Fibroblast of the aortic adventitia (primary cell): ENCODE data around the gene FRZB. TPM values are rescaled to one million over a fixed set of nuclear protein-coding genes. Genes with fewer than 3 reads are reported as not detected.

ENCODE experiments used
- DNase-seq: peaks from one replicate; pipeline ENCODE4 v3.0.0-alpha.2; 2010; ENCODE audit warnings: low read depth
- H3K4me3 ChIP-seq: 2 replicates; pipeline ENCODE4 v1.5.1; 2011; ENCODE audit warnings: low read depth, mild to moderate bottlenecking, control low read depth, low read length, moderate library complexity
- total RNA-seq: library from RNA; depleted of rRNA; stranded (reverse); fragments of >200 nt; gene quantifications from 2 replicates; pipeline ENCODE4 v1.2.3, GENCODE V29; 2012; ENCODE audit warnings: low replicate concordance
- TF ChIP-seq, protein P1 (sequence below): IDR thresholded peaks from 2 replicates; pipeline ENCODE4 v1.5.1; 2011; ENCODE audit warnings: mild to moderate bottlenecking, low read length, control low read depth, inconsistent platforms; ENCODE audit not compliant: insufficient read depth

Gene FRZB
- total RNA-seq, 1 donor = 0.18 TPM

DNA sequence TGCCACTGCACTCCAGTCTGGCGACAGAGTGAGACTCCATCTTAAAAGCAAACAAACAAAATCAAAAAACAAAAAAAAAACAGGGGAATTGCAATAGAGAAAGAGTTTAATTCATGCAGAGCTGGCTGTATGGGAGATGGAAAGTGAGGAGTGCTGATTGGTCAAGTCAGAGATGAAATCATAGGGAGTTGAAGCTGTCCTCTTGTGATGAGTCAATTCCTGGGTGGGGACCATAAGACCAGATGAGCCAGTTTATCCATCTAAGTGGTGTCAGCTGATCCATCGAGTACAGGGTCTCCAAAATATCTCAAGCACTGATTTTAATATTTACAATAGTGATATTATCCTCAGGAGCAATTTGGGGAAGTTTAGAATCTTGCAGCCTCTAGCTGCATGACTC is 45.3 kb downstream of the FRZB start:
- DNase-seq = no peak
- TF ChIP-seq, protein P1, sequence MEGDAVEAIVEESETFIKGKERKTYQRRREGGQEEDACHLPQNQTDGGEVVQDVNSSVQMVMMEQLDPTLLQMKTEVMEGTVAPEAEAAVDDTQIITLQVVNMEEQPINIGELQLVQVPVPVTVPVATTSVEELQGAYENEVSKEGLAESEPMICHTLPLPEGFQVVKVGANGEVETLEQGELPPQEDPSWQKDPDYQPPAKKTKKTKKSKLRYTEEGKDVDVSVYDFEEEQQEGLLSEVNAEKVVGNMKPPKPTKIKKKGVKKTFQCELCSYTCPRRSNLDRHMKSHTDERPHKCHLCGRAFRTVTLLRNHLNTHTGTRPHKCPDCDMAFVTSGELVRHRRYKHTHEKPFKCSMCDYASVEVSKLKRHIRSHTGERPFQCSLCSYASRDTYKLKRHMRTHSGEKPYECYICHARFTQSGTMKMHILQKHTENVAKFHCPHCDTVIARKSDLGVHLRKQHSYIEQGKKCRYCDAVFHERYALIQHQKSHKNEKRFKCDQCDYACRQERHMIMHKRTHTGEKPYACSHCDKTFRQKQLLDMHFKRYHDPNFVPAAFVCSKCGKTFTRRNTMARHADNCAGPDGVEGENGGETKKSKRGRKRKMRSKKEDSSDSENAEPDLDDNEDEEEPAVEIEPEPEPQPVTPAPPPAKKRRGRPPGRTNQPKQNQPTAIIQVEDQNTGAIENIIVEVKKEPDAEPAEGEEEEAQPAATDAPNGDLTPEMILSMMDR = no peak
- H3K4me3 ChIP-seq = no peak overlapping the region

DNA sequence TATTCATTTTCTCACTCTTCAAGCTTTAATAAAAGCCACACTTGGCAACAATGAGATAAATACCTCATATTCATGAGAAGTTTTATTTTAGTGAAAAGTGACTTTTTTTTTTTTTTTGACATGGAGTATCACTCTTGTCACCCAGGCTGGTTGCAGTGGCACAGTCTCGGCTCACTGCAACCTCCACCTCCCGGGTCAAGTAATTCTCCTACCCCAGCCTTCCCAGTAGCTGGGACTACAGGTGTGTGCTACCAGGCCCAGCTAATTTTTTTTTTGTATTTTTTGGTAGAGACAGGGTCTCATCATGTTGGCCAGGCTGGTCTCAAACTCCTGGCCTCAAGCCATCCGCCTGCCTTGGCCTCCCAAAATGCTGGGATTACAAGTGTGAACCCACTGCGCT is 47.0 kb downstream of the FRZB start:
- no peak for DNase-seq
- TF ChIP-seq, protein P1 = no peak
- no peak overlapping the region for H3K4me3 ChIP-seq

DNA sequence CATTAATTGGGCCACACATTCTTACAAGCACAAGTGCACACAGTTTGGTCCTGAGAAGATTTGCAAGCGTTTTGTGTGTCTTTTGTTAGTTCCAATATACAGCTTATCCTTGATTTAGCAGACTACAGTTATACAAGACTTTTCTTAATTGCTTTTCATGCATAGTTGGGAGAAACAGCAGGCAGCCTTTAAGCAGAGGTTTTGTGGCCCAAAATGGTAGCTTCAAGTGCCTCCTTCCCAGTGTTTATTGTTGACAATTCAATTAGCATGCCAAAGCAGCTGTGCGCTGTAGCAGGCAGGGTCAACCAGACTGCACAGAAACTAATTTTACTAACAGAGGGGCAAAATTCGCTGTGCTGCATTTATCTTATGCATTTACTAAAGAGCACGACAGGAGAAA is 47.5 kb downstream of the FRZB start:
- TF ChIP-seq, protein P1 = no peak
- no peak overlapping the region for H3K4me3 ChIP-seq
- no peak for DNase-seq

DNA sequence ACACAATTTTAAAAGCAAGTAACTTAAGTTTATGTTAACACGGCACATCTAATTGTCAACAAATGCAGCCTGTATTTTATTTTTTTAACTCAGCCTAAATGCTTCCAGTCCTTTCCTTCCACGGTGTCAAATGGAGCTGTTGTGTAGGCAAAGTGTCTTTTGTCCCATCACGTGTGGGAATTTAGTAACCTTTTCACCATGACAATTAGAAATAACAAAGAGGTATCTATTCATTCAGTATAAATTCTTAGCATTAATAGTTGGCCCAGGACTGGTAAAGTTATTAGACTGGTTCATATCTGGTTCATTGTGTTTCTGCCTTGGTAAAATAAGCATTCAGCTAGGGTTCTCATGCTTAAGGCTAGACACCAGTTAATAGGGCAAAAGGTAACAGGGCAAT is 47.9 kb downstream of the FRZB start:
- H3K4me3 ChIP-seq = no peak overlapping the region

DNA sequence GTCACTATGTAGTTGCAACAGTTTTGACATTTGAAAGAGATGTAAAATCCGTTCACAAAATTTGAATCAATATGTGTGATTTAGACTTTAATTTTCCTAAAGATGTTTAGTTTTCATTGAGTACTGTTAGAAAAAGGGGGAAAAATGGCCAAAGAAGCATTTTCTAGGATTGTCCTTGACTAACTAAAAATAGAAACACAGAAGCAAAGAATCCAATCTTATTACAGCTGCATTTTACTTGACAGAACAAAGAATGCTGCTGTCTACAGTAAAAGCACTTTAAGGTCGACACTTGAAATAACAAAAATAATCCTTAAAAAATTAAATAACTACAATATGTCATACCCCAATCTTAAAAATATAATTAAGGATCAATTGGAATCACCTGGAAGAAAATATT is 48.9 kb downstream of the FRZB start:
- H3K4me3 ChIP-seq = no peak overlapping the region
- TF ChIP-seq, protein P1 = no peak

More for the DNA sequence above, 47.9 kb downstream of the FRZB start:
- TF ChIP-seq, protein P1 = no peak
- no peak for DNase-seq

DNA sequence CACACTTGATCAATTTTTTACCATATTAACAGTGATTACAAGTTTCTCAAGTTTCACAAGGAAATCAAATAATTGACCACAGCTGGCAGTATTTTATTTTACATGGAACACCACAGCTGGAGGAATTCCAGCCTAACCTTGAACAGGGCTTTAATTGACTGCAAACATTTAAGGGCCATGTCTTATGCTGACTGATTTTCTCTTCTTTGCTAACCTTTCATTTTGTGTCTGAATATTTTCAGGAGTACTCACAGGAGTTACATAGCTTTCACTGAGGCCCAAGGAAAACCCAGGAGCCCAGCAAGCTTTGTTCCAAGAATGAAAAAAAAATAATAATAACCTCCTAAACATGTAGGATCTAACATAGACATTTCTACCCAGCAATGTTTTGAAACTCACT is 49.6 kb downstream of the FRZB start:
- no peak overlapping the region for H3K4me3 ChIP-seq
- TF ChIP-seq, protein P1 = no peak
- DNase-seq = no peak

More for the DNA sequence above, 48.9 kb downstream of the FRZB start:
- DNase-seq = no peak

DNA sequence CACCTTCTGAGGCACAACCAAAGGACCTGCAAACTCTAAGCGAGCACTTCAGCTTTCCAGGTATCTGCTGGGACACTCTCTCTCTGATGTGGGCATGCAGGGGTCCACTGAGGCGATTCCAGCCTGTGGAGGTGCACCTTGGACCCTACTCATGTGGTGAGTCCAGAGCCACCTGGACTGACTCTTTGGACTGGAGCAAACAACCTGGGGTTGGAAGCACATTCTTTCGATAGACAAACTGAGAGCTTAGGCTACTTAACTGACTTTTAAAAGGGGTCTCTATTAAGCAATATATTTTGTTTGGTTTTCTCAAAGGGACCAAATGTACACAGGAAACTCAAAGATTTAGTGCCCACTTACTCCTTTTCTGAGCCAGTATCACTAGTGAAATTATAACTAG is 51.6 kb downstream of the FRZB start:
- H3K4me3 ChIP-seq = no peak overlapping the region
- no peak for DNase-seq
- TF ChIP-seq, protein P1 = no peak
